IPS-18c (cell line): ENCODE results near the gene MSX1.
A peak's percentile ranks its signal among the peaks of the same experiment; 100 is the strongest.

ENCODE experiments used
- H3K4me3 ChIP-seq: 2 replicates; pipeline ENCODE4 v1.7.0; 2013; ENCODE audit warnings: low read depth, mild to moderate bottlenecking, low read length, moderate library complexity; ENCODE audit not compliant: insufficient read depth
- H3K9me3 ChIP-seq: one replicate; pipeline ENCODE4 v1.6.1; 2013; ENCODE audit warnings: mild to moderate bottlenecking, low read length, moderate library complexity; ENCODE audit not compliant: control insufficient read depth, insufficient read depth

The MSX1 gene

DNA sequence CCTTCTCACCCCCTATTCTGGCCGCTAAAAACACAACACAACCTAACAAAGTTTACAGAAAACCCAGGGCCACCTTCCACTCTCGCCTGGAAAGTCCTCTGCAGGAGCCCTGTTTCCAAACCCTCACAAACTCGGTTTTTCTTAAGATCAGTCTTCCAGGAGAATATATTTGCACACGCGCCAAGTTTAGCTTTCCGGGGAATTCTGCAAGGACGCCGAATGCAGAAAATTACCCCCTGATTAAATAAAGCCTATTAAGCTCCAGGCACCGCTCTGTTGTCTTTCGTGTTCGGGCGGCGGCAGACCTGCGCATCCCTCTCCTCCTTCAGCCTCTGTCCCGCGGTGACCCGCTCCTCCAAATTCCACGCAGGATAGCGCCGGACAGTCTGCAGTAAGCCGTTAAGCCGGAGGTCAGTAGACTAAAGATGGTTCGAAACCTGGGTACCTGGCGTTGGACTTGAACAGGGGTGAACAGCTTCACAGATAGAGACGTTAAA, 5.0 kb downstream of the MSX1 start:
- H3K9me3 ChIP-seq, result peaks cover 5% of the 10 kb centered on the region
- no peak overlapping the region for H3K4me3 ChIP-seq

DNA sequence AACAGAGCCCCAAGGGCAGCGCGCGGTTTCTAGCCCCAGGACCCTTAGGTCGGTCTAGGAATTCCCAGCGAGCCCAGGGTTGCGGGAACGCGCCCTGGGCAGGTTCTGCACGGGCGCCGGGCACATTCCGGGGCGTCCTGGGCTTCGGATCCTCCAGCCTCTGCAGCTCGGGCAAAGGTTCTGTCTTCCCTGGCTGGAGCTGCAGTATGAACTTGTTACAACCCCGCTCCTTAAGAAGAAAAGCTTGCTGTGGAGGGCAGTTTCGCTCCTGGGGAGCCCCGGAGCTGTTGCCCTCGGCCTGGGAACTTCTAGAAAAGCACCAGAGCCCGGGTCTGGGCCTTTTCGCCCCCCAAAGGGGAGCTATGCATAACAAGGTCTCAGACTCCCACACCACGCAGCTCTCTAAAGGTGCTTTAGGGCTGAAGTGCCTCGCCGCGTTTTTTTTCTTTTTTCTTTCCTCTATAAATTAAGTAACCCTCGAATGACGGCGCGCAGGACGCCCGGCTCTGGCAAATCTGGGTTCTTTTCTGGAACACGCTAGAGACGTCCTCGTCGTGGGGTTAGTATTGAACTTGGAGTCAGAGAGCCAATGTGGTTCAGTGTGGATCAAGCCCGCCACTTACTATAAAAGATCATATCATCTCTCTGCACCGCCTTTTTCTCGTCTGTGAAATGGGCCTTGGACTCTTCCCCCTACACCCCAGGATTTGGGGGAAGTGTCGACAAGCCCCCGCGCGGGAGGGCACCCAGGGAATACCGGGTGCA, 5.7 kb downstream of the MSX1 start:
- peaks cover 5% of the 10 kb centered on the region for H3K9me3 ChIP-seq
- no peak overlapping the region; the same call in none of the 2 replicates for H3K4me3 ChIP-seq

DNA sequence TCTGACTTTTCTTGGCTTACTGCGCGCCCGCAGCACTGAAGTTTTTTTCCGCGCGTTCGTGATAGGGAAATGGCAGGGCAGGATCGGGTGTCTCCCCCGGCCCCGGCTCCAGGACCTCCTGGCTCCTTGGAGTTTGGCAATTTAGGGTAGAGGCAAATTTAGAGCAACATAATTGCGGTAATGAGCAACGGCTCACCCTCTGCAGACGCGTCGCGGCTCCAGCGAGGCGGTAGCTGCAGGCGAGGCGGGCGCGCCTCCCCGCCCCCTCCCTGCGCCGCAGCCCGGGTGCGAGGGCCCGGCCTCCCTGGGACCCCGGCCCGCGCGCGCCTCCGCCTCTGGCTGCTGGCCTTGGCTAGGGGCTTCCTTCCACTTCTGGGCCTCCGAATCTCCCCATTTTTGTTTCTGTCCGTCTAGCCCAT, 6.2 kb downstream of the MSX1 start:
- H3K9me3 ChIP-seq, result peaks cover 5% of the 10 kb centered on the region
- peak overlapping the region; percentile 43 for H3K4me3 ChIP-seq

DNA sequence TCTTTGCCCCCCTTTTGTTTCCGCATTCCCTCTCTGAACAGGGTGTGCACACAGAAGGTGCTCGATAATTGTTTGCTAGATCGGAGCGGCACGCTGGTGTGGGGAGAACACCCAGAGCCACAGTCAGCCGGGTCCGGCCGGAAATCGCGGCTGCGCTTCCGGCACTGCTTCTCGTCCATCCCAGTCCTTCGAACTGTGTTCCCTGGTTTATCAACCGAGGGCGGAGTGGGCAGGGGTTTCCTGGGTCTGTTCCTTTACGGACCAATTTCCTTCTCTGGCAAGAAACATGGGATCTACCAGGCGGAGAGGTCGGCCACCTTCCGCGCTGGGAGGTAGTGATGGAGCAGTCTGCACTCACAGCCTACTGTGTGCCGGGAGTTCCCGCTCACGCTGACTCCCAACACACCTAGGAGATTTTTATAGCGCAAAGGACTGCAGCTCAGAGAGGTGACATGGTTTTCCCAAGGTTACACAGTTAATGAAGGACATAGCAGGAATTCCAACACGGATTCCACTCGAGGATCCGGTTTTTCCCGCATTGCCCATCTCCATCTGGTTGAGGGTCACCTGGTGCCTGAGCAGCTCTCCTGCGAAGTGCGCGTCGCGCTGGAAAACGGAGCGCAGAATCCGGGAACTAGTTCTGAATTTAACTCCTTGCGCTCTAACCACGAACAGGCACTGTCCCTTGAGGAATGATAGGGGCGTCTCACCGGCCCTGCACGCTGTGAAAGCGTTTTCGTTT, 6.8 kb downstream of the MSX1 start:
- Histone ChIP-seq H3K9me3 (peaks cover 5% of the 10 kb centered on the region), H3K4me3 (peak overlapping the region; percentile 43)

DNA sequence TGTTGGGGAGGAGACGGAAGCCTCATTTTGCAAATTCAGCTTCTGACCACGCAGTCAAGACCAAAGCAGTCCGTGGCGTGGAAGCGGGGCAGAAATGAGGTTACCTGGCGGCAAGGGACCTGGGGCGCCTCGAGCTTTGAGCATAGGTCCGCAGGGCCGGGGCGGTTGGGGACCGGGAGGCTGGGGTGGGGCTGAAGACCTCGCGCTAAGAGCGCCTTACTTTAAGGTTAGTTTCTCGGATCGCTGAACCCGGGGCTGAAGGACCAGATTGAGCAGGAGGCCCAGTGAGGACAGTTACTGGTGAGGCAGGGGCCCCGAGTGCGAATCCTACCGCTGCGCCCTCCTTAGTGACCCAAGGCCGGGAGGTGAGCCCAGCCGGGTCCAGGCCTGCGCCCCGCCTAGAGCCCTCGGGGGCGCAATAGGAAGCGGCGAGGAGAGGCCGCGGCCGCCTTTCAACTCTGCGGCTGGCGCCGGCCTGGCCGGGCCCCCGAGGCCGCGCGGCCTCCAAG, 7.5 kb downstream of the MSX1 start:
- no peak overlapping the region for H3K4me3 ChIP-seq
- H3K9me3 ChIP-seq, result peaks cover 5% of the 10 kb centered on the region

DNA sequence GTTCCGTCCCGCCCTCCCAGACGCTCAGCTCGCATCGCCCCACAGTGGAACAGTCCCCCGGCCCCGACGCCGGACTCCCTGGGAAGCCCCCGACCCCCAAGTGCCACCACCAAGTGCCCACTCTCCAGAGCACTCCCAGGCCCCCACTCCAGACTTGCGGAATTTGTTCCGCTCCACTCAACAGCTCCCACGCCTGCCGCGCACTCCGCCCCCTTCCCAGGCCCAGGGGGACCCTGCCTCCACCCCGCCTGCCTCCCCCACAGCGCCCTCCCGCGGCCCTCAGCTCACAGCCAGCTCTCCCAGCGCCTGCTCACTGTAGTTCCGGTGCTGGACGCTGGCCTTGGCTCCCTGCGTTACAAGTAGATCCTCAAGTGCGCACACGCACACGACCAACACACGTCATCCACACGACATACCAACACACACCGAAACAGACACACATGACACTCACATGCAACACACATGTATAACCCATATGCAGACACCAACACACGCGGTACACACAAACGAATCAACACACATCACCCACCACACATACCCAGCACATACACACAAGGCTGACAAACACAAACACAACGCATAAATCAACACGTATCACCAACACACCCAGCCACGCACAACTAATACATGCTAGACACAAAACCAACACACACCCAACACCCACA, 8.0 kb downstream of the MSX1 start:
- no peak overlapping the region for H3K4me3 ChIP-seq
- H3K9me3 ChIP-seq, result peaks cover 5% of the 10 kb centered on the region

DNA sequence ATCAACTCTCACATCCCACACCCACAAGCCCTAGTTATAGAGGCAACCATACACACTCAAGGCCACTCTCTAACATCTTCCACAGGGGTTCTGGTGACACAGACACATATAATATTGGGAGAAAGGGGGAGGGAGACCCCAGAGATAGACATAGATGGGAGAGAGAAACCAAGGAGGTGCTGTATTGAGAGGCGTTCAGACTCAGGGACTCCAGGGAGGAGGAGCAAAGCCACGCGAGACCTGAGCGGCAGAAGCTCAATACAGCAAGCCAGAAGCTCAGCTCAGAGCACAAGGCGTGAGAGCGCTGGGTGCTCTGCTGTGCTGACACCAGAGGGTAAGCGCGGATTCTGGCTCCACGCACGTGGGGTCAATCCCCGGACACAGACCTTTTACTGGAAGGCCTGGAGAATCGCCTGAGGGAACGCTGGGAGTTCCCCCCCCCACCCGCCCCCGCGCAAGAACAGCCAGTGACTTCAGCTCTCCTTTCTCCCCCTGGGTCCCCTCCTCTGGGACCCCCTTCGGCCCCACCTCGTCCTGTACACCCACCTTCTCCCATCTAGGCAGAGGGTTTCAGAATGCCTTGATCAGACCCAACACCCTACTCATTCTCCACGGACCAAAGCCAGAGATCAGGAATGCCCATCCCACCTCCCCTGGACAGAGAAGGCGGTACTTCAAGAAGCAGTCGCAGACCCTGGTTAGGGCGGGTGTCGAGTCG, 8.7 kb downstream of the MSX1 start:
- H3K4me3 ChIP-seq, result 0 out of 2 replicates have a peak overlapping the region, but pooled peaks have one; percentile 4
- peaks cover 5% of the 10 kb centered on the region for H3K9me3 ChIP-seq

DNA sequence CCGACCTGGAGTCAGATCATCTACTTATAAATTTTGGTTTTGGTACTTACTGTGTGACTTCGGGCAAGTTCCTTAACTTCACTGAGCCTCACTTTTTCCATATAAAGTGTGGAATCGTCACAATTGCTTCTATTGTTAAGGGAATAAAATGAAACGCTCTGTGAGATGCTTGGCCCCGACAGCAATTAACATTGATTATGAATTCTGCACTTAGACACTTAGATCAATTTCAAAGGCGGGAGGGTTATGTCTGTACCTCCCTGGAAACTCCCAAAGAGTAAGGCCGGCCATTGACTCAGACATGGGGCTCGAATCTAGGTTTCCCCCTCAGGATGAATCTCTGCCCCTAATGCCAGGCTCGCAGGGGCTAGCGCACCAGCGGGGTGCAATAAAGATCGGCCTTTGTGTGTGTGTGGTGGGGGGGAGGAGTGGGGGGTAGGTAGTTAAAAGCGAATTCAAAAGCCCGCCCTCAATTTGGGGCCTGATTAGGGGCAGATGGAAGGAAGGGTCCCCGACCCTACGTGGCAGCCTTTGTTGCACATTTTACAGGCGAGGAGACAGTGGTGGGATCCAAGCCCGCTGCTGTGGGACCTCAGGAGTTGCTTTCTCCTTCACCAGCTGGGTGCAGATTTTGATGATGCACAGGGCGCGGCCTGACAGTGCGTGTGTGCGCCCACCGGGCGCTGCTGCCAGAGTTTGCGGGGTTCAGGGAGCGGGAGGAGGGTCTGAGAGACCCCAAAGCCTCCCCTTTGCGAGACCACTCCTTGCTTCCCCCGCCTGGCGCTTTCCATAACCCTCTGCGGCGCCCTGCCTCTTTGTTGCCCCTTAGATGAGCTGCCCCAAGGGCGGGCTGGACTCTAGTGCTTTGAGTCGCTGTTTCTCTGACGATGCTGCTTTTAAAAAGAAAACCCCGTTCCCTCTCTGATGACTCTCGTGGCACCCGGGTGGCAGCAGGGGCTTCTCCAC, 9.6 kb downstream of the MSX1 start:
- H3K9me3 ChIP-seq, result peaks cover 5% of the 10 kb centered on the region
- H3K4me3 ChIP-seq, result 0 out of 2 replicates have a peak overlapping the region, but pooled peaks have one; percentile 4

DNA sequence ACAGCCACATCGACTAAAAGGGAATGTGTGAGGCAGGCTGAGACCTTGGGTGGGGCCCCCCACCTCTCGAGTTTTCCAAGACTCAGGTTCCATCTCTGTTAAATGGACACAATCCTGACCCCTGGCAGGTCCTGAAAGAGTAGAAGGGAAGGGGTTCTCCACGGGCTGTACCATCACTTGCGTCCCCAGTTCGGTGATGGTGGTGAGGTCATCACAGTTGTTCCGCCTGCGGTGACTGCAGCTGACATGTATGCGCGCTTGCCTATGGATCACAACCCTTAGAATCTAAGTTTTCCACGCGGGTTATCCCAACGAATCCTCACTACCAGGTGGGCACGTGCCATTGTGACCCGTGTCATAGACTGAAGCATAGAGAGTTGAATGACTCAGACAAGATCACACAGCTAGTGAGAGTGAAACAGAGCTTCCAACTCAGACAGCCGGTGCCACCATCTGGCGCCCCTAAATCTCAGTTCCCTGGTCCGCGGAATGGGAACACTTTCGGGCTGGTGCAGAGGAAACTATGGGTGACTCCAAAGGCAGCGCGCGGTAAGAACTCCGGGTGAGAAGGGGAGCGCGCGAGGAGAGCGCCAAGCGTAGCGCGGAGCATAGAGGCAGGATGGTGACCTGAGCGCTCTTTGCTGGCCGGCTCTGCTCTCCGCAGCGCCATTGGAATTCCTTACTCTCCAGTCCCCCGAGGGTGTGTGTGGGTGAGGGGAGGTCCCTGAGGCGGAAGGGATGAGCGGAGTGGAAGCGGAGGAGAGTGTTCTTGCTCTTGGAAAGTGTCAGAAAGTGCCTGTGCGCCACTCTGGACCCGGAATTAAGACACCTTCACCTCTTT, 10.5 kb downstream of the MSX1 start:
- Histone ChIP-seq H3K9me3 (peaks cover 7% of the 10 kb centered on the region), H3K4me3 (peak overlapping the region; percentile 26)

DNA sequence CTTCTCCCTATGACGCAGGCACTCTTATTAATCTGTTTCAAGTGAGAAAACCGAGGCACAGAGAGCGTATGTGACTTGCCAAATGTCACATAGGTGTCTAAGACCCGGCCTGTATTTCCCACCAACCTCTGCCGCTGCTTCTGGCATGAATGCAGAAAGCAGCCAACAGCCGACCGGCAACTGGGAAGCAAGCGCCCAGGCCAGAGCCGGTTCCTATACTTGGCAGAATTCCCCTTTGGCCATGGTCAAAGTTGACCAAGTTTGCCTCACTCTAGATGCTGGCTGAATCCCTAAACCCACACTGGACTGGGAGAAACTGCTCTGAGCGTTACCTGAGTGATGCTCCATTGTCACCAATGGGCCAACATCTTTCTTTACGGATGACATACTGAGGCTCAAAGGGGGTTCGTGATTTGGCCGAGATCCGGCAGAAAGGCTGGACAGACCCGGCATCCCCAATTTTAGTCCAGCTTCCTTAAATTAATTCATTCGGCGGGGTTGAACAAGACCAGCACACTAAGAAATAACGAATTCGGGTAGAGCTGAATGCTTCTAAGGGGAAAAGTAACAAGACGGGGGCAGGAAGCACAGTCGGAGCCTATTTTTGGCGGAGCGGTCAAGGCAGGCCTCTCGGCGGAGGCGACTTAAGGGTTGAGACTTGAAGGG, 11.2 kb downstream of the MSX1 start:
- Histone ChIP-seq H3K4me3 (peak overlapping the region; percentile 26), H3K9me3 (peaks cover 7% of the 10 kb centered on the region)

DNA sequence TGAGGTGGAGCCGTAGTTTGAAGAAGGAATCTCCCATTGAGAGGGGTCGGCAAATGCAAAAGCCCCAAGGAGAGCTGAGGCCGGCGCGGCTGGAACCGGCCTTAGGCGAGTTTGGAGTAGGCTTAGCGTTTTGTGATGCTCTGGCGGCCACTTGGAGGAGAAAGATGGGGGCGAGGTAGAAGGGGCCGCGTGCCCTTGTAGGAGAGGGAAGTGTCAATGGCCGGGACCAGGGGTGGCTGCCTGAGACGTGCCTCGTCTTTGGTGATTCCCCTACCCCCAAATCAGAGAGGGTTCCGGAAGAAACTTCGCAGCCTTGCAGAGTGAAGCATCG, 11.7 kb downstream of the MSX1 start:
- Histone ChIP-seq H3K4me3 (peak overlapping the region; percentile 6; the same call in 1 of the 2 replicates), H3K9me3 (peaks cover 7% of the 10 kb centered on the region)

DNA sequence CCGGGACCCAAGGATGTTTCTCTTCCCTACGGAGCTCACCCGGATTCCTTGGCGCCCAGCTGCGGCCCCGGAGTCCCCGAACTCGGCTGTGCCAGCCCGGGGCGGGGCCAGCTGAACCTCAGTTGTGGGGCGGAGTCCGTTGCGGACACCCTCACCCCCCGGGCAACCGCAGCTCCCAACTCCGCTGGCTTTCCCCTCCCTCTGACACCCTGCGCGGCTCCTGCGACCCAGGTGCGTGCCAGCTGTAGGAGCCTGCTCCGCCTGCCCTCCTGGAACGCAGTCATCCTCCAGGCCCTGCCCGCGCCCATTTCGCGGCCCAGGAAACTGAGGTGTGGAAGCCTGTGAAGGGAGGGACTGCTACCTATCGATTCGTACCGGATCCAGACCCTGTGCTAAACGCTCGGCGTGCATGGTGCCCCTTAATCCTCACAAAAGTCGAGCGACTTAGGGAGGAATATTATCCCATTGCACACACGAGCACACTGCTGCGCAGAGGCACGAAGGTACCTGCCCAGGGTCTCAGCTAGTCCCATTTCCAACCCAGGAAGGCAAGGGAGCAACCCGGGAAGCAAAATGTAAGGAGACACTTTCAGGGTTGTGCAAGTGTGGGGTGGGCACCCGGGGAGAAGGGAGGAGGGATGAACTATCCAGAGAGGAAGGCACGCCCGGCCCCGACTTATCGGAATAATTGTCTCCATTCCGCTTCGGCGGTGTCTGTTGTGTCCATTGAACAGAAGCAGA, 12.3 kb downstream of the MSX1 start:
- peaks cover 7% of the 10 kb centered on the region for H3K9me3 ChIP-seq
- peak overlapping the region; percentile 6; the same call in 1 of the 2 replicates for H3K4me3 ChIP-seq

DNA sequence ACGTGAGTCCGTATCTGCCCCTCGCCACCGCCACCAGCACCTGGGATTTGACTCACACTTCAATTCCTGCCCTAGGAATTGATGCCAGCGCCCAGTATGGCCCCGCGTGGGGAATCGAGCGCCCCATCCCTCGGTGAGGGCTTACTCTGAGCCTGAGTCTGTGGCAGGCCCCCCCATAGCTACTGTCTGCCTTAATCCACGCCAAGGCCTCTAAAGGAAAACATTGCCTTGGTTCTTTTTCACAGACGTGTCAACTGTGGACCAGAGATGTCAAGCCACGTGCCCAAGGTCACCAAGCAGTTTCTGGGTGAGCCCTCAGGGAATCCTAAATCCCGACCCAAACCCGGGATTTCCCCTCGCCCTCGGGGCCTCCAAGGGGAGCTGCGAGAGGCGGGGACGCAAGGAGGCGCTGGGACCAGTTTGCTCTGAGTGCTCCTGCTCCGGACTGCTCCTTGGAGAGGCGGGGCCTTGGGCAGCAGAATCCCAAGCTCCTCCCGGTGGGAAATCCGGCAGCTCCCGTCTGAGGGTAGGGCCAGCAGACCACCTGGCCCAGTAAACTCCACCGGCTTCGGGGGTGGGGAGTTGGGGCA, 12.9 kb downstream of the MSX1 start:
- peaks cover 7% of the 10 kb centered on the region for H3K9me3 ChIP-seq
- no peak overlapping the region for H3K4me3 ChIP-seq

DNA sequence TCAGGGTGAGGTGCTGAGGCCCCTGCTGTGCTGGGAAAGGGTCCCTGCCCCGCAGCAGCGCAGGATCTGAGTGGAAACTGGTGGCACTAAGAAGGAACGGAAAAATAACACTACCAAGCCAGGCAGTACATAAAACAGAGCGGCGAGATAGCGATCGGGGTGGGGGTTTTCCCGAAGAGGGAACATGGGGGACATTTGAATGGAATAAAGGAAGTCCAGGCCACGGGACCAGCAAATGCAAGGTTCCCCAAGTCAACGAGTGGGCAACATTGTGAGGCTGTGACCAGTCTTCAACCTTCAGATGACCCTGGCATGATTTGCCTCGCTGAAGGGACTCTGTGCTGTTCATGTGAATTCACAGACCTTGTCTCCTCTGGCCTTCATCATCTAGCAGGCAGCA, 13.7 kb downstream of the MSX1 start:
- no peak overlapping the region for H3K4me3 ChIP-seq
- peaks cover 7% of the 10 kb centered on the region for H3K9me3 ChIP-seq
